ENCODE data around the gene GAGE12H.
"Not testable (repeated sequence)": the region's sequence is repeated elsewhere in the genome, so short reads cannot be mapped to it uniquely, and the experiment has no call there.

GRCh38 chrX:49589196-49589595 lies 9.4 kb downstream of the GAGE12H start, which contains the start of gene GAGE2A:
- not testable (repeated sequence) for TF ChIP-seq CBFB (CRISPR knock-in tag; IDR thresholded peaks at IDR 0.05; ENCODE audit: low read depth); CTCF (IDR thresholded peaks at IDR 0.05); E2F4 (CRISPR knock-in tag; IDR thresholded peaks at IDR 0.05; ENCODE audit: borderline replicate concordance, low read depth); NFYB (CRISPR knock-in tag; conservative IDR thresholded peaks at IDR 0.05; ENCODE audit: low read depth); CREB1 (CRISPR knock-in tag; IDR thresholded peaks at IDR 0.05); JUN (CRISPR knock-in tag; IDR thresholded peaks at IDR 0.05); USF1 (CRISPR knock-in tag; IDR thresholded peaks at IDR 0.05)
